ENCODE measurements around the gene STXBP3. TPM values are rescaled to one million over a fixed set of nuclear protein-coding genes. Genes with fewer than 3 reads are reported as not detected.

The STXBP3 gene
- total RNA-seq, 1 donor from 2014 or later = 28.2 TPM

GRCh38 chr1:108712606-108713150 lies 33.8 kb upstream of the STXBP3 start, which contains the start of gene FNDC7:
FNDC7 (plus strand) TSS chr1:108712908; CDS start chr1:108712934, 26 bp downstream.
- Histone ChIP-seq H3K9me3 (ENCODE audit: control insufficient read depth in 3 of 3, low read length in 3 of 3) (no peaks in the 10 kb centered on the region), H3K9ac (ENCODE audit: low read depth in 1 of 3, low read length in 3 of 3) (no peak within 1 kb of the TSS), H3K4me3 (ENCODE audit: low read length in 3 of 3) (no peak within 1 kb of the TSS), H3K36me3 (ENCODE audit: control insufficient read depth in 3 of 3, insufficient read depth in 3 of 3, low read length in 3 of 3) (no peaks in the 10 kb centered on the region), H3K27me3 (ENCODE audit: control insufficient read depth in 3 of 3, insufficient read depth in 3 of 3, low read length in 3 of 3) (peaks cover 0 to 3% (median 0%) of the 10 kb centered on the region in 3 donors), H3K27ac (ENCODE audit: low read depth, low read length) (no peak within 1 kb of the TSS), H3K4me1 (ENCODE audit: control insufficient read depth in 3 of 3, insufficient read depth in 3 of 3, low read length in 3 of 3) (no peaks in the 10 kb centered on the region)

GRCh38 chr1:108715932-108716331 lies 30.5 kb upstream of the STXBP3 start:
- Histone ChIP-seq H3K36me3 (ENCODE audit: control insufficient read depth in 3 of 3, insufficient read depth in 3 of 3, low read length in 3 of 3) (no peaks in the 10 kb centered on the region), H3K4me3 (ENCODE audit: low read length in 3 of 3) (no peak overlapping the region), H3K9me3 (ENCODE audit: control insufficient read depth in 3 of 3, low read length in 3 of 3) (no peaks in the 10 kb centered on the region), H3K4me1 (ENCODE audit: control insufficient read depth in 3 of 3, insufficient read depth in 3 of 3, low read length in 3 of 3) (peaks cover 0 to 12% (median 0%) of the 10 kb centered on the region in 3 donors), H3K27ac (ENCODE audit: low read depth, low read length) (no peak overlapping the region), H3K9ac (ENCODE audit: low read depth in 1 of 3, low read length in 3 of 3) (no peak overlapping the region), H3K27me3 (ENCODE audit: control insufficient read depth in 3 of 3, insufficient read depth in 3 of 3, low read length in 3 of 3) (no peaks in the 10 kb centered on the region)

- no peaks in the 10 kb centered on the region for H3K9me3 ChIP-seq (ENCODE audit: control insufficient read depth in 3 of 3, low read length in 3 of 3)
- H3K27ac ChIP-seq (ENCODE audit: low read depth, low read length) = no peak overlapping the region
- H3K4me3 ChIP-seq (ENCODE audit: low read length in 3 of 3) = no peak overlapping the region
- no peaks in the 10 kb centered on the region for H3K36me3 ChIP-seq (ENCODE audit: control insufficient read depth in 3 of 3, insufficient read depth in 3 of 3, low read length in 3 of 3)
- H3K9ac ChIP-seq (ENCODE audit: low read depth in 1 of 3, low read length in 3 of 3) = no peak overlapping the region
- no peaks in the 10 kb centered on the region for H3K27me3 ChIP-seq (ENCODE audit: control insufficient read depth in 3 of 3, insufficient read depth in 3 of 3, low read length in 3 of 3)
- peaks cover 0 to 12% (median 0%) of the 10 kb centered on the region in 3 donors for H3K4me1 ChIP-seq (ENCODE audit: control insufficient read depth in 3 of 3, insufficient read depth in 3 of 3, low read length in 3 of 3)
Observed at GRCh38 chr1:108716437-108717230, 29.8 kb upstream of the STXBP3 start.

GRCh38 chr1:108717774-108718316 lies 28.6 kb upstream of the STXBP3 start:
- H3K4me1 ChIP-seq (ENCODE audit: control insufficient read depth in 3 of 3, insufficient read depth in 3 of 3, low read length in 3 of 3) = peaks cover 0 to 12% (median 0%) of the 10 kb centered on the region in 3 donors
- no peak overlapping the region for H3K4me3 ChIP-seq (ENCODE audit: low read length in 3 of 3)
- H3K27me3 ChIP-seq (ENCODE audit: control insufficient read depth in 3 of 3, insufficient read depth in 3 of 3, low read length in 3 of 3) = no peaks in the 10 kb centered on the region
- no peaks in the 10 kb centered on the region for H3K9me3 ChIP-seq (ENCODE audit: control insufficient read depth in 3 of 3, low read length in 3 of 3)
- no peaks in the 10 kb centered on the region for H3K36me3 ChIP-seq (ENCODE audit: control insufficient read depth in 3 of 3, insufficient read depth in 3 of 3, low read length in 3 of 3)
- H3K9ac ChIP-seq (ENCODE audit: low read depth in 1 of 3, low read length in 3 of 3) = no peak overlapping the region
- no peak overlapping the region for H3K27ac ChIP-seq (ENCODE audit: low read depth, low read length)

- H3K27ac ChIP-seq (ENCODE audit: low read depth, low read length) = no peak overlapping the region
- H3K4me3 ChIP-seq (ENCODE audit: low read length in 3 of 3) = no peak overlapping the region
- no peaks in the 10 kb centered on the region for H3K36me3 ChIP-seq (ENCODE audit: control insufficient read depth in 3 of 3, insufficient read depth in 3 of 3, low read length in 3 of 3)
- H3K4me1 ChIP-seq (ENCODE audit: control insufficient read depth in 3 of 3, insufficient read depth in 3 of 3, low read length in 3 of 3) = peaks cover 0 to 12% (median 0%) of the 10 kb centered on the region in 3 donors
- no peak overlapping the region for H3K9ac ChIP-seq (ENCODE audit: low read depth in 1 of 3, low read length in 3 of 3)
- no peaks in the 10 kb centered on the region for H3K27me3 ChIP-seq (ENCODE audit: control insufficient read depth in 3 of 3, insufficient read depth in 3 of 3, low read length in 3 of 3)
- no peaks in the 10 kb centered on the region for H3K9me3 ChIP-seq (ENCODE audit: control insufficient read depth in 3 of 3, low read length in 3 of 3)
Observed at GRCh38 chr1:108718927-108719655, 27.4 kb upstream of the STXBP3 start.

- Histone ChIP-seq H3K9ac (ENCODE audit: low read depth in 1 of 3, low read length in 3 of 3) (no peak overlapping the region), H3K4me3 (ENCODE audit: low read length in 3 of 3) (no peak overlapping the region), H3K27ac (ENCODE audit: low read depth, low read length) (no peak overlapping the region), H3K9me3 (ENCODE audit: control insufficient read depth in 3 of 3, low read length in 3 of 3) (no peaks in the 10 kb centered on the region), H3K36me3 (ENCODE audit: control insufficient read depth in 3 of 3, insufficient read depth in 3 of 3, low read length in 3 of 3) (no peaks in the 10 kb centered on the region), H3K27me3 (ENCODE audit: control insufficient read depth in 3 of 3, insufficient read depth in 3 of 3, low read length in 3 of 3) (no peaks in the 10 kb centered on the region), H3K4me1 (ENCODE audit: control insufficient read depth in 3 of 3, insufficient read depth in 3 of 3, low read length in 3 of 3) (peaks cover 0 to 12% (median 0%) of the 10 kb centered on the region in 3 donors)
Observed at GRCh38 chr1:108719656-108720435, 26.6 kb upstream of the STXBP3 start.

GRCh38 chr1:108722292-108722691 lies 24.2 kb upstream of the STXBP3 start:
- Histone ChIP-seq H3K4me1 (ENCODE audit: control insufficient read depth in 3 of 3, insufficient read depth in 3 of 3, low read length in 3 of 3) (peaks cover 0 to 12% (median 0%) of the 10 kb centered on the region in 3 donors), H3K27ac (ENCODE audit: low read depth, low read length) (no peak overlapping the region), H3K4me3 (ENCODE audit: low read length in 3 of 3) (no peak overlapping the region)

GRCh38 chr1:108725906-108726305 lies 20.6 kb upstream of the STXBP3 start:
- Histone ChIP-seq H3K9ac (ENCODE audit: low read depth in 1 of 3, low read length in 3 of 3) (no peak overlapping the region), H3K4me1 (ENCODE audit: control insufficient read depth in 3 of 3, insufficient read depth in 3 of 3, low read length in 3 of 3) (no peaks in the 10 kb centered on the region), H3K36me3 (ENCODE audit: control insufficient read depth in 3 of 3, insufficient read depth in 3 of 3, low read length in 3 of 3) (no peaks in the 10 kb centered on the region), H3K27me3 (ENCODE audit: control insufficient read depth in 3 of 3, insufficient read depth in 3 of 3, low read length in 3 of 3) (peaks cover 0 to 4% (median 0%) of the 10 kb centered on the region in 3 donors), H3K9me3 (ENCODE audit: control insufficient read depth in 3 of 3, low read length in 3 of 3) (no peaks in the 10 kb centered on the region), H3K4me3 (ENCODE audit: low read length in 3 of 3) (no peak overlapping the region), H3K27ac (ENCODE audit: low read depth, low read length) (no peak overlapping the region)

More at GRCh38 chr1:108722292-108722691, 24.2 kb upstream of the STXBP3 start:
- Histone ChIP-seq H3K9ac (ENCODE audit: low read depth in 1 of 3, low read length in 3 of 3) (no peak overlapping the region), H3K9me3 (ENCODE audit: control insufficient read depth in 3 of 3, low read length in 3 of 3) (no peaks in the 10 kb centered on the region), H3K36me3 (ENCODE audit: control insufficient read depth in 3 of 3, insufficient read depth in 3 of 3, low read length in 3 of 3) (no peaks in the 10 kb centered on the region), H3K27me3 (ENCODE audit: control insufficient read depth in 3 of 3, insufficient read depth in 3 of 3, low read length in 3 of 3) (no peaks in the 10 kb centered on the region)

GRCh38 chr1:108728327-108728923 lies 18.0 kb upstream of the STXBP3 start:
- Histone ChIP-seq H3K9ac (ENCODE audit: low read depth in 1 of 3, low read length in 3 of 3) (no peak overlapping the region), H3K36me3 (ENCODE audit: control insufficient read depth in 3 of 3, insufficient read depth in 3 of 3, low read length in 3 of 3) (no peaks in the 10 kb centered on the region), H3K27me3 (ENCODE audit: control insufficient read depth in 3 of 3, insufficient read depth in 3 of 3, low read length in 3 of 3) (peaks cover 0 to 4% (median 0%) of the 10 kb centered on the region in 3 donors), H3K4me3 (ENCODE audit: low read length in 3 of 3) (no peak overlapping the region), H3K4me1 (ENCODE audit: control insufficient read depth in 3 of 3, insufficient read depth in 3 of 3, low read length in 3 of 3) (no peaks in the 10 kb centered on the region), H3K27ac (ENCODE audit: low read depth, low read length) (no peak overlapping the region), H3K9me3 (ENCODE audit: control insufficient read depth in 3 of 3, low read length in 3 of 3) (no peaks in the 10 kb centered on the region)

All from skeletal muscle tissue (tissue), 4 donors.